SK-N-SH (cell line): Measurements from ENCODE around the gene TCF12.

Source experiments
- EZH2phosphoT487 ChIP-seq: fragments of 200-600 bp; sonication (generic); IDR thresholded peaks from 2 replicates; pipeline ENCODE4 v1.6.1; 2017; ENCODE audit warnings: low read depth, mixed run types, mild to moderate bottlenecking, antibody characterized with exemption, moderate library complexity, borderline replicate concordance
- FOXJ3 ChIP-seq: sonication (generic); formaldehyde crosslinking; IDR thresholded peaks from 2 replicates; pipeline ENCODE4 v1.5.1; 2020; ENCODE audit warnings: mild to moderate bottlenecking, missing genetic modification reagents
- JUND ChIP-seq: IDR thresholded peaks from 2 replicates; pipeline ENCODE4 v1.4.0; 2012
- NFIC ChIP-seq: IDR thresholded peaks from 2 replicates; pipeline ENCODE4 v1.4.0; 2012; ENCODE audit warnings: borderline replicate concordance
- POLR2AphosphoS5 ChIP-seq: IDR thresholded peaks from 2 replicates; pipeline ENCODE4 v1.6.1; 2012; ENCODE audit warnings: low read depth, low read length
- SIN3A ChIP-seq: IDR thresholded peaks from 2 replicates; pipeline ENCODE4 v1.6.1; 2012; ENCODE audit warnings: low read depth, mild to moderate bottlenecking, low read length, moderate library complexity, borderline replicate concordance
- SMC3 ChIP-seq: IDR thresholded peaks from 2 replicates; pipeline ENCODE4 v1.6.1; 2012; ENCODE audit warnings: low read depth, low read length, improper control_type of control experiment
- TF ChIP-seq, protein P1 (sequence below): fragments of 200-600 bp; sonication (generic); IDR thresholded peaks from 2 replicates; pipeline ENCODE4 v1.6.1; 2017; ENCODE audit warnings: antibody characterized with exemption, mild to moderate bottlenecking, moderate library complexity
- TF ChIP-seq, protein P2 (sequence below): IDR thresholded peaks from 2 replicates; pipeline ENCODE4 v1.4.0; 2012; ENCODE audit warnings: low read depth, borderline replicate concordance

DNA sequence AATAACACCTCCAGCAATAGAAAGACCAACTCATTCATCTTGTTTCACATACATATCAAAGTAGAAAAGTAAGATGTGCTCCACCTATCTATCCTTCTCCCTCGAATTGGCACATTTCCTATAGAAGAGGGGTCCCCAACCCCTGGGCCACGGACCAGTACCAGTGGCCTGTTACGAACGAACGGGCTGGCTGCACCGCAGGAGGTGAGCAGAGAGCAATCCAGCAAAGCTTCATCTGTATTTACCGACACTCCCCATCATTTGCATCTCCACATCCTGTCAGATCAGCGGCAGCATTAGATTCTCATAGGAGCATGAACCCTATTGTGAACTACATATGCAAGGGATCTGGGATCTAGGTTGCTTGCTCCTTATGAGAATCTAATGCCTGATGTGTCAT lies 362.9 kb downstream of the TCF12 start:
- TF ChIP-seq POLR2AphosphoS5: no peak
- TF ChIP-seq JUND: no peak
- TF ChIP-seq EZH2phosphoT487: no peak
- TF ChIP-seq NFIC: no peak
- TF ChIP-seq, protein P1, sequence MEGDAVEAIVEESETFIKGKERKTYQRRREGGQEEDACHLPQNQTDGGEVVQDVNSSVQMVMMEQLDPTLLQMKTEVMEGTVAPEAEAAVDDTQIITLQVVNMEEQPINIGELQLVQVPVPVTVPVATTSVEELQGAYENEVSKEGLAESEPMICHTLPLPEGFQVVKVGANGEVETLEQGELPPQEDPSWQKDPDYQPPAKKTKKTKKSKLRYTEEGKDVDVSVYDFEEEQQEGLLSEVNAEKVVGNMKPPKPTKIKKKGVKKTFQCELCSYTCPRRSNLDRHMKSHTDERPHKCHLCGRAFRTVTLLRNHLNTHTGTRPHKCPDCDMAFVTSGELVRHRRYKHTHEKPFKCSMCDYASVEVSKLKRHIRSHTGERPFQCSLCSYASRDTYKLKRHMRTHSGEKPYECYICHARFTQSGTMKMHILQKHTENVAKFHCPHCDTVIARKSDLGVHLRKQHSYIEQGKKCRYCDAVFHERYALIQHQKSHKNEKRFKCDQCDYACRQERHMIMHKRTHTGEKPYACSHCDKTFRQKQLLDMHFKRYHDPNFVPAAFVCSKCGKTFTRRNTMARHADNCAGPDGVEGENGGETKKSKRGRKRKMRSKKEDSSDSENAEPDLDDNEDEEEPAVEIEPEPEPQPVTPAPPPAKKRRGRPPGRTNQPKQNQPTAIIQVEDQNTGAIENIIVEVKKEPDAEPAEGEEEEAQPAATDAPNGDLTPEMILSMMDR: no peak
- TF ChIP-seq SMC3: no peak
- no peak for TF ChIP-seq SIN3A
- TF ChIP-seq FOXJ3: no peak
- TF ChIP-seq, protein P2, sequence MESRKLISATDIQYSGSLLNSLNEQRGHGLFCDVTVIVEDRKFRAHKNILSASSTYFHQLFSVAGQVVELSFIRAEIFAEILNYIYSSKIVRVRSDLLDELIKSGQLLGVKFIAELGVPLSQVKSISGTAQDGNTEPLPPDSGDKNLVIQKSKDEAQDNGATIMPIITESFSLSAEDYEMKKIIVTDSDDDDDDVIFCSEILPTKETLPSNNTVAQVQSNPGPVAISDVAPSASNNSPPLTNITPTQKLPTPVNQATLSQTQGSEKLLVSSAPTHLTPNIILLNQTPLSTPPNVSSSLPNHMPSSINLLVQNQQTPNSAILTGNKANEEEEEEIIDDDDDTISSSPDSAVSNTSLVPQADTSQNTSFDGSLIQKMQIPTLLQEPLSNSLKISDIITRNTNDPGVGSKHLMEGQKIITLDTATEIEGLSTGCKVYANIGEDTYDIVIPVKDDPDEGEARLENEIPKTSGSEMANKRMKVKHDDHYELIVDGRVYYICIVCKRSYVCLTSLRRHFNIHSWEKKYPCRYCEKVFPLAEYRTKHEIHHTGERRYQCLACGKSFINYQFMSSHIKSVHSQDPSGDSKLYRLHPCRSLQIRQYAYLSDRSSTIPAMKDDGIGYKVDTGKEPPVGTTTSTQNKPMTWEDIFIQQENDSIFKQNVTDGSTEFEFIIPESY: no peak
